ENCODE data around the gene DDX5. TPM values are rescaled to one million over a fixed set of nuclear protein-coding genes. Genes with fewer than 3 reads are reported as not detected.

Gene DDX5
- total RNA-seq, 1 experiment from 2014 or later: 402 TPM

DNA sequence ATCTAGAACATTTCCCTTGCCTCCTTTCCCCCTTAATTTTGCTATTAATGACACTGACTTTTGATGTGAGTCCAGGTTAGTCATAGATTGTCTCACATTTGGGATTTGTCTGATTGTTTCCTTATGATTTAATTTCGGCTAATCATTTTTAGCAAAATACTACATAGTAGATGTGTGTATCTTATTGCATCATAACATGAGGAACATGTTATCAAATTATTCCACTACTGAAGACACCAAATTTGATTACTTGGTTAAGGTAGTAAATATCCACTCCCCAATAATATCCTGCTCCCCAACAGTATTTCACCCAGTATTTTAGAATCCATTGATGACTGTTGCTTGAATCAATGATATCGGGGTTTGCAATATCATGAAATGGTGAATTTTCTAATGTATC is 12.0 kb downstream of the DDX5 start:
- ChIA-PET CTCF (interaction anchor here (0.6 kb wide), 1 partner anchor 92 kb away, joined by 3 read pairs; no protein-coding TSS in a partner anchor), POLR2A (ENCODE audit: unreplicated experiment) (no interaction called here)
- Histone ChIP-seq H4K20me1 (ENCODE audit: insufficient read depth) (peaks cover 18% of the 10 kb centered on the region), H2AFZ (no peak overlapping the region), H3K27ac (no peak overlapping the region), H3K9me2 (ENCODE audit: insufficient read depth) (no peaks in the 10 kb centered on the region), H3K36me3 (ENCODE audit: low read depth) (peaks cover 41% of the 10 kb centered on the region; the same call in 1 of the 2 replicates), H3K4me3 (no peak overlapping the region; the same call in 1 of the 2 replicates), H3K9me3 (ENCODE audit: insufficient read depth, low read depth) (no peaks in the 10 kb centered on the region), H3K4me1 (replicated peaks; ENCODE audit: insufficient read depth) (peaks cover 42% of the 10 kb centered on the region), H3K4me2 (peak overlapping the region; percentile 98), H3K27me3 (ENCODE audit: insufficient read depth, low read depth) (no peaks in the 10 kb centered on the region), H3F3A (ENCODE audit: insufficient read depth, low read depth) (peaks cover 36% of the 10 kb centered on the region), H3K79me2 (ENCODE audit: low read depth) (peaks cover 28% of the 10 kb centered on the region)
- TF ChIP-seq, protein P1, sequence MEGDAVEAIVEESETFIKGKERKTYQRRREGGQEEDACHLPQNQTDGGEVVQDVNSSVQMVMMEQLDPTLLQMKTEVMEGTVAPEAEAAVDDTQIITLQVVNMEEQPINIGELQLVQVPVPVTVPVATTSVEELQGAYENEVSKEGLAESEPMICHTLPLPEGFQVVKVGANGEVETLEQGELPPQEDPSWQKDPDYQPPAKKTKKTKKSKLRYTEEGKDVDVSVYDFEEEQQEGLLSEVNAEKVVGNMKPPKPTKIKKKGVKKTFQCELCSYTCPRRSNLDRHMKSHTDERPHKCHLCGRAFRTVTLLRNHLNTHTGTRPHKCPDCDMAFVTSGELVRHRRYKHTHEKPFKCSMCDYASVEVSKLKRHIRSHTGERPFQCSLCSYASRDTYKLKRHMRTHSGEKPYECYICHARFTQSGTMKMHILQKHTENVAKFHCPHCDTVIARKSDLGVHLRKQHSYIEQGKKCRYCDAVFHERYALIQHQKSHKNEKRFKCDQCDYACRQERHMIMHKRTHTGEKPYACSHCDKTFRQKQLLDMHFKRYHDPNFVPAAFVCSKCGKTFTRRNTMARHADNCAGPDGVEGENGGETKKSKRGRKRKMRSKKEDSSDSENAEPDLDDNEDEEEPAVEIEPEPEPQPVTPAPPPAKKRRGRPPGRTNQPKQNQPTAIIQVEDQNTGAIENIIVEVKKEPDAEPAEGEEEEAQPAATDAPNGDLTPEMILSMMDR (conservative IDR thresholded peaks at IDR 0.05): no peak
- TF ChIP-seq EZH2 (IDR thresholded peaks at IDR 0.05; ENCODE audit: low read depth): no peak
- intact Hi-C loops (cut with micrococcal nuclease; ENCODE audit: unreplicated experiment): no loop called here
- no TSS peak for BruUV-seq (replicated peaks)
- DNase-seq: no peak

DNA sequence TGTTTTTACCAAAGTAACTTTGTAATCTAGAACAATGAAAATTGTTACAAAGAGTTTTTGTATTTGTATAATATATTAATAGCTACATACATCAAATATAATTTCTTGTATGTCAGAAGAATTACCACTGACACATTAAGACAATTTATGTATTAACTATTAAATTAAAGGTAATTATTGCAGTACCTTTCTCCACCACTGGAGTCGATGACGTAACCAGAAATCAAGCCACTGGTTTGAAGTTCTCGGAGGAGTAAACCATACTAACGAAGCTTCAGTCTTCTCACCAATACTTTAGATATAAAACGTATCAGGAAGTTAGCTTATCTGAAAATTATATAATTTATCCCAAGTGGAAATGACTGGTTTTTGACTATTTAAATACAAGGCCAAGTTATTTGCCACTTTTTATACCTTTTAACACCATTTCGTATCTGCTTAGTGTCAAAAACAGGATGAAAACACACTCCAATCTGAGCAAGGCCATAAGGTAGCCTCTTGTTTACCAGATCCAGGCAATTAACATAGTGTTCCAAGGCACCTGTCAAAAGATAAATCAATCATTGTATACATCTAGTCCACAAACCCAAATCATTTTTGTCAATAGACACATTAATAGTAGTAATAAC is 13.5 kb downstream of the DDX5 start:
- no TSS peak for BruUV-seq (replicated peaks)
- no peak overlapping the region for H3K4me3 ChIP-seq
- H2AFZ ChIP-seq: no peak overlapping the region
- H3K36me3 ChIP-seq (ENCODE audit: low read depth): peaks cover 37% of the 10 kb centered on the region; the same call in 1 of the 2 replicates
- H3F3A ChIP-seq (ENCODE audit: insufficient read depth, low read depth): peaks cover 21% of the 10 kb centered on the region; the same call in 1 of the 2 replicates
- H3K79me2 ChIP-seq (ENCODE audit: low read depth): peaks cover 28% of the 10 kb centered on the region
- ChIA-PET CTCF (interaction anchor here (0.7 kb wide), 2 partner anchors 69 to 1701 kb away, joined by 3 read pairs; no protein-coding TSS in a partner anchor), POLR2A (ENCODE audit: unreplicated experiment) (no interaction called here)
- H3K9me2 ChIP-seq (ENCODE audit: insufficient read depth): no peaks in the 10 kb centered on the region
- peaks cover 28% of the 10 kb centered on the region for H3K4me1 ChIP-seq (replicated peaks; ENCODE audit: insufficient read depth)
- no peaks in the 10 kb centered on the region for H3K9me3 ChIP-seq (ENCODE audit: insufficient read depth, low read depth)
- intact Hi-C loops (cut with micrococcal nuclease; ENCODE audit: unreplicated experiment): no loop called here
- no peak overlapping the region for H3K4me2 ChIP-seq
- H3K27ac ChIP-seq: no peak overlapping the region
- H3K27me3 ChIP-seq (ENCODE audit: insufficient read depth, low read depth): no peaks in the 10 kb centered on the region
- no peak for DNase-seq
- H4K20me1 ChIP-seq (ENCODE audit: insufficient read depth): 0 out of 2 replicates have a peak, but pooled peaks cover 3% of the 10 kb centered on the region
- TF ChIP-seq EZH2 (IDR thresholded peaks at IDR 0.05; ENCODE audit: low read depth): no peak
- TF ChIP-seq, protein P1 (conservative IDR thresholded peaks at IDR 0.05): peak; percentile 85

DNA sequence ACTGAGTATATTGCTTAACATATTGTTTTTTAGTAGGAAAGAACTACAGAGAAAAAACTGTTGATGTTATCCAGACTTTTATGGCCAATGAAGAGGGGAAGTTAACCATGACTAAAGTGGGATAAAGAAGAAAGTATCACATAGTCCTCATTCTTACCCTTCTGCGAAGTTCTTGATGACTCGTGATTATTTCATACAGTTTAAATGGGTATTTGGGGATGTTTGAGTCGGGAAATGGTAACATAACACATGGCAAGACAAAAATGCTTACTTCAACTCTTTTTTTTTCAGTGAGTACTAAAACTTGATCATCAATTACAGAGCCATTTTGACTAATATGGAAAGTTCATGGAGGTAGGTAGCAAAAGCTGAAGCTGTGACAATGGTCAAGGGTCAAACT is 14.1 kb downstream of the DDX5 start:
- Histone ChIP-seq H3K27me3 (ENCODE audit: insufficient read depth, low read depth) (no peaks in the 10 kb centered on the region), H3K79me2 (ENCODE audit: low read depth) (peaks cover 28% of the 10 kb centered on the region), H3K4me2 (no peak overlapping the region), H3K4me1 (replicated peaks; ENCODE audit: insufficient read depth) (peaks cover 27% of the 10 kb centered on the region), H3K9me2 (ENCODE audit: insufficient read depth) (no peaks in the 10 kb centered on the region), H4K20me1 (ENCODE audit: insufficient read depth) (no peaks in the 10 kb centered on the region), H3K9me3 (ENCODE audit: insufficient read depth, low read depth) (no peaks in the 10 kb centered on the region), H2AFZ (no peak overlapping the region), H3K36me3 (ENCODE audit: low read depth) (peaks cover 37% of the 10 kb centered on the region; the same call in 1 of the 2 replicates), H3K4me3 (no peak overlapping the region), H3F3A (ENCODE audit: insufficient read depth, low read depth) (peaks cover 15% of the 10 kb centered on the region; the same call in 1 of the 2 replicates), H3K27ac (no peak overlapping the region)
- DNase-seq: no peak
- BruUV-seq (replicated peaks): no TSS peak
- intact Hi-C loops (cut with micrococcal nuclease; ENCODE audit: unreplicated experiment): loop anchor here (1.0 kb wide), 2 partner anchors 72 to 185 kb away; no protein-coding TSS in a partner anchor
- POLR2A ChIA-PET (ENCODE audit: unreplicated experiment): no interaction called here
- CTCF ChIA-PET: interaction anchor here (0.9 to 2.0 kb wide), 2 partner anchors 12 to 72 kb away, joined by 3 to 11 read pairs; no protein-coding TSS in a partner anchor
- TF ChIP-seq, protein P1 (conservative IDR thresholded peaks at IDR 0.05): no peak
- TF ChIP-seq EZH2 (IDR thresholded peaks at IDR 0.05; ENCODE audit: low read depth): no peak

Data from PC-9 (cell line).